GM12878 (cell line): ENCODE results near the gene LMNTD2. TPM values are rescaled to one million over a fixed set of nuclear protein-coding genes. Genes with fewer than 3 reads are reported as not detected.

Source experiments
- CHD4 ChIP-seq: fragments of 200-600 bp; sonication (generic); IDR thresholded peaks from 2 replicates; pipeline ENCODE4 v1.6.1; 2016; ENCODE audit warnings: mild to moderate bottlenecking
- CUX1 ChIP-seq: IDR thresholded peaks from 2 replicates; pipeline ENCODE4 v1.6.1; 2012; ENCODE audit warnings: improper control_type of control experiment, low read depth, low read length; ENCODE audit not compliant: insufficient replicate concordance
- GATAD2B ChIP-seq: fragments of 450-650 bp; conservative IDR thresholded peaks from 2 replicates; pipeline ENCODE4 v1.6.1; 2017; ENCODE audit warnings: low read depth, mild to moderate bottlenecking, moderate library complexity
- HDGF ChIP-seq: fragments of 450-650 bp; IDR thresholded peaks from 2 replicates; pipeline ENCODE4 v1.6.1; 2016; ENCODE audit warnings: antibody characterized with exemption
- IKZF2 ChIP-seq, 2 experiments: fragments of 450-650 bp; IDR thresholded peaks; 2 replicates each; pipeline ENCODE4 v1.6.1; 2017; ENCODE audit warnings: mild to moderate bottlenecking in 2 of 2, moderate library complexity in 2 of 2
- IRF3 ChIP-seq: fragments of 450-650 bp; IDR thresholded peaks from 2 replicates; pipeline ENCODE4 v1.6.1; 2014; ENCODE audit warnings: mild to moderate bottlenecking
- KAT2A ChIP-seq: conservative IDR thresholded peaks from 2 replicates; pipeline ENCODE4 v1.6.1; 2011; ENCODE audit warnings: low read depth, low read length; ENCODE audit not compliant: control insufficient read depth
- MEF2B ChIP-seq: fragments of 450-650 bp; IDR thresholded peaks from 2 replicates; pipeline ENCODE4 v1.6.1; 2018; ENCODE audit warnings: mild to moderate bottlenecking, moderate library complexity; ENCODE audit not compliant: partially characterized antibody, poor library complexity, severe bottlenecking
- MTA2 ChIP-seq: fragments of 450-650 bp; IDR thresholded peaks from 2 replicates; pipeline ENCODE4 v1.6.1; 2016; ENCODE audit warnings: low read depth, mild to moderate bottlenecking, moderate library complexity
- MYB ChIP-seq: fragments of 150-350 bp; IDR thresholded peaks from 2 replicates; pipeline ENCODE4 v1.6.1; 2014; ENCODE audit warnings: mild to moderate bottlenecking, low read depth, low read length, borderline replicate concordance
- SIX5 ChIP-seq: IDR thresholded peaks from 2 replicates; pipeline ENCODE4 v1.6.1; 2011; ENCODE audit warnings: mild to moderate bottlenecking, low read depth, low read length, moderate library complexity; ENCODE audit not compliant: severe bottlenecking
- SMARCA5 ChIP-seq: fragments of 450-650 bp; IDR thresholded peaks from 2 replicates; pipeline ENCODE4 v1.6.1; 2017; ENCODE audit warnings: mild to moderate bottlenecking
- SP1 ChIP-seq: IDR thresholded peaks from one replicate; pipeline ENCODE4 v1.6.1; 2011; ENCODE audit warnings: low read depth, low read length
- SUPT20H ChIP-seq: IDR thresholded peaks from 2 replicates; pipeline ENCODE4 v1.6.1; 2011; ENCODE audit warnings: low read depth, mild to moderate bottlenecking, low read length, moderate library complexity, borderline replicate concordance; ENCODE audit not compliant: control insufficient read depth
- TBL1XR1 ChIP-seq: IDR thresholded peaks from 2 replicates; pipeline ENCODE4 v1.6.1; 2012; ENCODE audit warnings: low read depth, low read length, improper control_type of control experiment
- YY1 ChIP-seq: IDR thresholded peaks from 2 replicates; pipeline ENCODE4 v1.6.1; 2011; ENCODE audit warnings: low read depth, mild to moderate bottlenecking, low read length
- polyA plus RNA-seq, 11 experiments: library from polyadenylated mRNA; depleted of rRNA in 4 of 11; unstranded in 6 of 11; stranded (reverse) in 5 of 11; fragments of >200 nt; fragmentation: Nextera tagmentation in 4 of 11; fragmentation: Illumina TruSeq in 1 of 11; extraction: Ambion mirVana in 4 of 11; extraction: Trizol in 1 of 11; gene quantifications; 1 replicate in 1 of 11; 2 replicates in 10 of 11; pipeline versions ENCODE4 v1.2.1 to v1.2.3, GENCODE V29; 2011 to 2016; ENCODE audit warnings: inconsistent platforms in 2 of 11, missing spikeins in 2 of 11, low read depth in 1 of 11
- total RNA-seq, 4 experiments: library from RNA; depleted of rRNA in 3 of 4; stranded (reverse); fragments of >200 nt in 3 of 4; fragmentation: Illumina TruSeq in 1 of 4; extraction: Trizol in 1 of 4; gene quantifications; 2 replicates each; pipeline versions ENCODE4 v1.2.1 to v1.2.3, GENCODE V29; 2013 to 2021
- TF ChIP-seq, protein P1 (sequence below): fragments of 450-650 bp; IDR thresholded peaks from 2 replicates; pipeline ENCODE4 v1.6.1; 2016; ENCODE audit warnings: mild to moderate bottlenecking
- TF ChIP-seq, protein P2 (sequence below): fragments of 450-650 bp; IDR thresholded peaks from 2 replicates; pipeline ENCODE4 v1.6.1; 2016; ENCODE audit warnings: mild to moderate bottlenecking, moderate library complexity, borderline replicate concordance

LMNTD2 gene
- total and polyA plus RNA-seq, 10 of the 15 experiments (the other 5 are each of a cell fraction or from before 2014, with no cell fraction given), result 0.22 to 4.1 (median 1.3) TPM; not detected in 2

- TF ChIP-seq CUX1, result no peak
- peak; percentile 46 for TF ChIP-seq SMARCA5
- peak; percentile 8; the same call in 1 of the 2 replicates for TF ChIP-seq IRF3
- TF ChIP-seq KAT2A, result no peak
- TF ChIP-seq, protein P1, sequence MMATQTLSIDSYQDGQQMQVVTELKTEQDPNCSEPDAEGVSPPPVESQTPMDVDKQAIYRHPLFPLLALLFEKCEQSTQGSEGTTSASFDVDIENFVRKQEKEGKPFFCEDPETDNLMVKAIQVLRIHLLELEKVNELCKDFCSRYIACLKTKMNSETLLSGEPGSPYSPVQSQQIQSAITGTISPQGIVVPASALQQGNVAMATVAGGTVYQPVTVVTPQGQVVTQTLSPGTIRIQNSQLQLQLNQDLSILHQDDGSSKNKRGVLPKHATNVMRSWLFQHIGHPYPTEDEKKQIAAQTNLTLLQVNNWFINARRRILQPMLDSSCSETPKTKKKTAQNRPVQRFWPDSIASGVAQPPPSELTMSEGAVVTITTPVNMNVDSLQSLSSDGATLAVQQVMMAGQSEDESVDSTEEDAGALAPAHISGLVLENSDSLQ, result peak; percentile 90
- TF ChIP-seq YY1, result 0 out of 2 replicates have a peak, but pooled peaks have one; percentile 43
- TF ChIP-seq GATAD2B, result peak; percentile 100
- TF ChIP-seq SIX5, result no peak
- 0 out of 2 replicates have a peak, but pooled peaks have one; percentile 31 for TF ChIP-seq MTA2
- no peak for TF ChIP-seq TBL1XR1
- peak; percentile 56; a peak in 3 of 4 replicates for TF ChIP-seq IKZF2 (IDR thresholded peaks at IDR 0.05)
- no peak for TF ChIP-seq SUPT20H
- TF ChIP-seq, protein P2, sequence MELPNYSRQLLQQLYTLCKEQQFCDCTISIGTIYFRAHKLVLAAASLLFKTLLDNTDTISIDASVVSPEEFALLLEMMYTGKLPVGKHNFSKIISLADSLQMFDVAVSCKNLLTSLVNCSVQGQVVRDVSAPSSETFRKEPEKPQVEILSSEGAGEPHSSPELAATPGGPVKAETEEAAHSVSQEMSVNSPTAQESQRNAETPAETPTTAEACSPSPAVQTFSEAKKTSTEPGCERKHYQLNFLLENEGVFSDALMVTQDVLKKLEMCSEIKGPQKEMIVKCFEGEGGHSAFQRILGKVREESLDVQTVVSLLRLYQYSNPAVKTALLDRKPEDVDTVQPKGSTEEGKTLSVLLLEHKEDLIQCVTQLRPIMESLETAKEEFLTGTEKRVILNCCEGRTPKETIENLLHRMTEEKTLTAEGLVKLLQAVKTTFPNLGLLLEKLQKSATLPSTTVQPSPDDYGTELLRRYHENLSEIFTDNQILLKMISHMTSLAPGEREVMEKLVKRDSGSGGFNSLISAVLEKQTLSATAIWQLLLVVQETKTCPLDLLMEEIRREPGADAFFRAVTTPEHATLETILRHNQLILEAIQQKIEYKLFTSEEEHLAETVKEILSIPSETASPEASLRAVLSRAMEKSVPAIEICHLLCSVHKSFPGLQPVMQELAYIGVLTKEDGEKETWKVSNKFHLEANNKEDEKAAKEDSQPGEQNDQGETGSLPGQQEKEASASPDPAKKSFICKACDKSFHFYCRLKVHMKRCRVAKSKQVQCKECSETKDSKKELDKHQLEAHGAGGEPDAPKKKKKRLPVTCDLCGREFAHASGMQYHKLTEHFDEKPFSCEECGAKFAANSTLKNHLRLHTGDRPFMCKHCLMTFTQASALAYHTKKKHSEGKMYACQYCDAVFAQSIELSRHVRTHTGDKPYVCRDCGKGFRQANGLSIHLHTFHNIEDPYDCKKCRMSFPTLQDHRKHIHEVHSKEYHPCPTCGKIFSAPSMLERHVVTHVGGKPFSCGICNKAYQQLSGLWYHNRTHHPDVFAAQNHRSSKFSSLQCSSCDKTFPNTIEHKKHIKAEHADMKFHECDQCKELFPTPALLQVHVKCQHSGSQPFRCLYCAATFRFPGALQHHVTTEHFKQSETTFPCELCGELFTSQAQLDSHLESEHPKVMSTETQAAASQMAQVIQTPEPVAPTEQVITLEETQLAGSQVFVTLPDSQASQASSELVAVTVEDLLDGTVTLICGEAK, result peak; percentile 72
- no peak for TF ChIP-seq MYB
- no peak; the same call in 1 of the 2 replicates for TF ChIP-seq CHD4
- TF ChIP-seq MEF2B, result peak; percentile 98
- peak; percentile 77 for TF ChIP-seq HDGF
- TF ChIP-seq SP1, result peak; percentile 83
Observed at GRCh38 chr11:536841-537621, 23.5 kb downstream of the LMNTD2 start, which contains the start of gene LRRC56 (continued).
